ENCODE measurements around the gene NELL1. TPM values are rescaled to one million over a fixed set of nuclear protein-coding genes. Genes with fewer than 3 reads are reported as not detected.

Gene NELL1
- total RNA-seq, 1 experiment from 2014 or later = not detected

DNA sequence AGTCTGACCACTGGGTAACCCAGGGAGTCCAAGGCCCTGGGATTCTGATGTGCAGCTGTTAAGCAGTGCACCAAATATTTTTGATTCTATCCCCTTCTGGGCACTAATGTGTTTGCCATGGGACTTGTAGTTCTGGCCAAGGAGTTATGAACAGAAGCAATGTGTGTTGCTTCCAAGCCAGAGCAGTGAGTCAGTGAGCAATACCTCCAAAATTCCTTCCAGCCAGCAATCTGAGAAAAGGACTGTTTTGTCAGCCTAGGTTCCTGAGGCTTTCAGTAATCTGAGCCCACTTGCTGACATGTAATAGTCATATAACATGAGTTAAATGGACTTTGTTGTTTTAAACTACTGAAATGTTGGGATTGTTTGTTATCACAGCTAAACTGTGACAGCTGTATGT, 311.4 kb downstream of the NELL1 start:
- H3K4me1 ChIP-seq (ENCODE audit: control insufficient read depth, insufficient read depth, low read length) = no peaks in the 10 kb centered on the region
- POLR2A ChIA-PET = no interaction called here
- TF ChIP-seq SIN3A (IDR thresholded peaks at IDR 0.05; ENCODE audit: borderline replicate concordance, insufficient read depth, low read depth, low read length) (no peak), REST (IDR thresholded peaks at IDR 0.05; ENCODE audit: insufficient read depth in 1 of 2, low read depth in 2 of 2, low read length in 1 of 2) (no peak), POLR2AphosphoS5 (IDR thresholded peaks at IDR 0.05; ENCODE audit: low read depth, low read length) (no peak), CTCF (IDR thresholded peaks at IDR 0.05) (no peak), TCF7L2 (IDR thresholded peaks at IDR 0.05; ENCODE audit: low read depth, low read length) (no peak)
- DNase-seq (ENCODE audit: low read depth, low spot score) (no peak), ATAC-seq (no peak)
- H3K9me3 ChIP-seq (ENCODE audit: control insufficient read depth, insufficient read depth, low read depth, low read length) = 0 out of 2 replicates have a peak, but pooled peaks cover 3% of the 10 kb centered on the region
- in situ Hi-C loops (cut with HindIII; ENCODE audit: low pct_unique_long_range_greater_than_20kb, low sequenced_read_pairs) = no loop called here
- H3K27ac ChIP-seq (ENCODE audit: low read length) = no peak overlapping the region
- BruUV-seq (replicated peaks) = no TSS peak
- CTCF ChIA-PET = no interaction called here
- no peaks in the 10 kb centered on the region for H3K27me3 ChIP-seq (ENCODE audit: control insufficient read depth, insufficient read depth, low read length)
- no peaks in the 10 kb centered on the region for H3K36me3 ChIP-seq (ENCODE audit: control insufficient read depth, insufficient read depth, low read length)
- H3K4me3 ChIP-seq (ENCODE audit: low read depth in 2 of 2, low read length in 2 of 2) = no peak overlapping the region
- intact Hi-C loops (cut with micrococcal nuclease; ENCODE audit: unreplicated experiment) = no loop called here

GRCh38 chr11:20990447-20990846, 321.1 kb downstream of the NELL1 start:
- intact Hi-C loops (cut with micrococcal nuclease; ENCODE audit: unreplicated experiment) (loop anchor here (5.0 kb wide), 1 partner anchor 562 kb away; no protein-coding TSS in a partner anchor), in situ Hi-C loops (cut with HindIII; ENCODE audit: low pct_unique_long_range_greater_than_20kb, low sequenced_read_pairs) (no loop called here)
- H3K9me3 ChIP-seq (ENCODE audit: control insufficient read depth, insufficient read depth, low read depth, low read length) = no peaks in the 10 kb centered on the region
- no peaks in the 10 kb centered on the region for H3K36me3 ChIP-seq (ENCODE audit: control insufficient read depth, insufficient read depth, low read length)
- H3K4me3 ChIP-seq (ENCODE audit: low read depth in 2 of 2, low read length in 2 of 2) = no peak overlapping the region
- ChIA-PET POLR2A (no interaction called here), CTCF (interaction anchor here (0.6 kb wide), 1 partner anchor 215 kb away, joined by 3 read pairs; no protein-coding TSS in a partner anchor)
- ATAC-seq = no peak
- DNase-seq (ENCODE audit: low read depth, low spot score) = no peak
- TF ChIP-seq SIN3A (IDR thresholded peaks at IDR 0.05; ENCODE audit: borderline replicate concordance, insufficient read depth, low read depth, low read length) (no peak), CTCF (IDR thresholded peaks at IDR 0.05) (no peak), TCF7L2 (IDR thresholded peaks at IDR 0.05; ENCODE audit: low read depth, low read length) (no peak)
- no TSS peak for BruUV-seq (replicated peaks)
- H3K27ac ChIP-seq (ENCODE audit: low read length) = no peak overlapping the region
- no peaks in the 10 kb centered on the region for H3K4me1 ChIP-seq (ENCODE audit: control insufficient read depth, insufficient read depth, low read length)
- no peaks in the 10 kb centered on the region for H3K27me3 ChIP-seq (ENCODE audit: control insufficient read depth, insufficient read depth, low read length)
